Activated naive CD4-positive, alpha-beta T cell treated with anti-CD3 and anti-CD28 coated beads, Interleukin-2, amount 50 U/mL, for 72 hours (primary cell): Measurements from ENCODE around the gene RNF169. TPM values are rescaled to one million over a fixed set of nuclear protein-coding genes. Genes with fewer than 3 reads are reported as not detected.
A peak's percentile ranks its signal among the peaks of the same experiment; 100 is the strongest.

Source experiments
- ATAC-seq, 2 donors: fragments of 150-1000 bp; cut with Tn5 transposase; 2 replicates each; pipeline ENCODE4 v1.10.0; 2021; ENCODE audit warnings: mild to moderate bottlenecking in 2 of 2, moderate library complexity in 2 of 2
- DNase-seq, 2 donors: peaks; one replicate each; pipeline ENCODE4 v3.0.0; 2021 to 2022; ENCODE audit warnings: low spot score in 2 of 2
- H3K27ac Mint-ChIP-seq, 2 donors: one replicate each; pipeline ENCODE4 v1.8.0; 2022; ENCODE audit warnings: mild to moderate bottlenecking in 2 of 2, mixed read lengths in 2 of 2
- H3K36me3 Mint-ChIP-seq, 2 donors: one replicate each; pipeline ENCODE4 v1.8.0; 2022; ENCODE audit warnings: mixed read lengths in 2 of 2
- H3K9me3 Mint-ChIP-seq, 2 donors: one replicate each; pipeline ENCODE4 v1.8.0; 2022; ENCODE audit warnings: mixed read lengths in 2 of 2
- total RNA-seq, 2 donors: library from RNA; stranded (reverse); gene quantifications; one replicate each; pipeline ENCODE4 v1.2.3, GENCODE V29; 2022

The RNF169 gene
- total RNA-seq, 2 donors from 2014 or later = 14.2 to 15.5 TPM

DNA sequence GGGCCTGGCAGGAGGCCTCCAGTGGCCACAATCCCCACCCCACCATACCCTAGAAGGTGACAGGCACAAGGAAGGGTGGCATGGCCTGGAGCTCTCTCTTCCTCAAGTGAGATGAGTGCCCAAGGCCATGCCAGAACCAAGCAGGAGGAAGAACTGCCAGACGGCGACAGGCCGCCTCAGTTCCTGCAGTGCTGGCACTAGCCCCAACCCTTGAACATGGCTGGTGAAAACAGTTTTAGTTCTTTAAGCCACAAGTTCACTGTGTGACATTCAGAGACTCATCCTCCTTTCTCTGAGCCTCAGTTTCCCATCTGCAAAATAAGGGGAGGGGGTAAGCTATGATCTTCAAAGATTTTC is 27.2 kb upstream of the RNF169 start:
- ATAC-seq = no peak
- no peak overlapping the region for H3K27ac Mint-ChIP-seq
- H3K36me3 Mint-ChIP-seq = no peaks in the 10 kb centered on the region
- no peak for DNase-seq
- no peaks in the 10 kb centered on the region for H3K9me3 Mint-ChIP-seq

- DNase-seq = no peak
- ATAC-seq = no peak
- Mint-ChIP-seq H3K36me3 (no peaks in the 10 kb centered on the region), H3K9me3 (no peaks in the 10 kb centered on the region), H3K27ac (no peak overlapping the region)
Measured at GRCh38 chr11:74723511-74723910, 25.1 kb upstream of the RNF169 start.

DNA sequence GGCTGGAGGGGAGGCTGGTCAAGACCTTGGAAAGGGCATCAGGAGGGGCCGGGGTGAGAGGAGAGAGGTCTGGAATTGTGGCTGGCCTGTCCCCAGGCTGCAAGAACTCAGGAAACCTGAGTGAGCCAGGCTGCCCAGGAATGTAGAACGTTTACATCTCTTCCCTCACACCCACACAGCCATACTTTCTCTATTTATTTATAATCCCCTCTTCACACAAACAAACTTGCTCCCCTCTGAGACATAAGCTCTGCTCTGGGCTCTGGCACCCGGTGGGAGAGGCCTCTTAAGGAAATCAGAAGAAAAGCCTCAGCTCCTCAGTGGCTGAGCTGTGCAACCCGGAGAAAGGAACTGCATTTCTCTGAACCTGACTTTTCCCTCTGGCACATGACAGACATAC is 22.9 kb upstream of the RNF169 start:
- DNase-seq (no peak), ATAC-seq (no peak)
- Mint-ChIP-seq H3K36me3 (no peaks in the 10 kb centered on the region), H3K27ac (peak overlapping the region in 1 of 2 donors; percentile 16), H3K9me3 (no peaks in the 10 kb centered on the region)

GRCh38 chr11:74726547-74727182 is 22.0 kb upstream of the RNF169 start:
- DNase-seq = peak; percentile 60 to 69
- peak; percentile 91 to 92 for ATAC-seq
- H3K9me3 Mint-ChIP-seq = no peaks in the 10 kb centered on the region
- H3K27ac Mint-ChIP-seq = no peak overlapping the region
- H3K36me3 Mint-ChIP-seq = no peaks in the 10 kb centered on the region

DNA sequence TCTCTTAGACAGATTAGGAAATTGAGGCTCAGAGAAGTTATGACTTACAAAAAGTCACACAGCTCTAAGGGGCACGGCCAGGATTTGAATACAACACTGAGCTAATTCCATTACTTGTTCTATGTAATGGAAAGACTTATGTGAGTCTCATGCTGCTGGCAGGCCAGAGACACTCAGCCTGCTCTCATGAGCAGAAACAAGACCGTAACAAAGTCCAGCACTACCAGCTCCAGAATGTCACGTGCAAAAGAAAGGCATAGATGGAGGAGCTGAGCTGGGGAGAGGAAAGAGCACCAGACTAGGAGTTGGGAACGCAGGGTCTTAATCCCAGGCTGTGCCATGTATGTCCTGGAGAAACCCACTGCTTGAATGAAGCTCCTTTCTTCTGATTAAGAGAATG is 19.3 kb upstream of the RNF169 start:
- H3K36me3 Mint-ChIP-seq = no peaks in the 10 kb centered on the region
- ATAC-seq (no peak), DNase-seq (no peak)
- H3K27ac Mint-ChIP-seq = no peak overlapping the region
- H3K9me3 Mint-ChIP-seq = no peaks in the 10 kb centered on the region

GRCh38 chr11:74730571-74731260 is 17.9 kb upstream of the RNF169 start:
- no peak for ATAC-seq
- H3K27ac Mint-ChIP-seq = no peak overlapping the region
- no peaks in the 10 kb centered on the region for H3K9me3 Mint-ChIP-seq
- DNase-seq = no peak
- no peaks in the 10 kb centered on the region for H3K36me3 Mint-ChIP-seq

GRCh38 chr11:74731301-74732094 is 17.2 kb upstream of the RNF169 start, which contains the start of gene CHRDL2:
Gene CHRDL2 (minus strand): TSS chr11:74731426. CDS start chr11:74730888, 538 bp downstream.
- no peaks in the 10 kb centered on the region for H3K36me3 Mint-ChIP-seq

GRCh38 chr11:74734559-74734925 is 14.1 kb upstream of the RNF169 start:
- H3K27ac Mint-ChIP-seq = no peak overlapping the region
- no peak for DNase-seq

More at GRCh38 chr11:74731301-74732094, 17.2 kb upstream of the RNF169 start, which contains the start of gene CHRDL2:
- DNase-seq (no peak), ATAC-seq (no peak)
- H3K27ac Mint-ChIP-seq = no peak within 1 kb of the TSS
- no peaks in the 10 kb centered on the region for H3K9me3 Mint-ChIP-seq

DNA sequence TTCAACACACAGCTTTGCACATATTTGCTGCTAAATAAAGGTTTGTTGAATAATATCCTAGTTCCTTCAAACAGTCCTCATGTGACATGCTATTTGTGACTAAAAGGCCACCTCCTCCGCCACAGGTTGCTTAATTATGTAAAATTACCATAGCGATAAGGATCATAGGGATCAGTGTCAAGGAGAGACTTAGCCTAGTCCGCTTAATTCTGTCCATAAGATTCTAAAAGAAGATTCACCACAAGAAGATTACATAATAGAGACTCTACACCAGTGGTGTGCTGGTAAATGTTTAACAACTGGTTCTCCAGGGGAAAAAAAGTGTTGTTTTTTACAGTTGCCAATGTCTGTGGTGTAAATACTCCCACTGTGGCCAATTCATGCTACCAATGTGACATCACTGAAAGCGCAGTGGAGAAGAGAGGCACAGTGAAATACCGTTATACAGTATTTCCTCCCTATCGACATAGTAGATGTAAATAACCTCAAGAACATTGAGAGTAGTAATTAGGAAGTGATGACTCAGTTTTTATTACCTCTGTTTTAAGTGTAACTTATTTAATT is 13.2 kb upstream of the RNF169 start:
- Mint-ChIP-seq H3K36me3 (no peaks in the 10 kb centered on the region), H3K9me3 (no peaks in the 10 kb centered on the region), H3K27ac (no peak overlapping the region)
- DNase-seq = no peak
- no peak for ATAC-seq

More at GRCh38 chr11:74734559-74734925, 14.1 kb upstream of the RNF169 start:
- ATAC-seq = no peak
- no peaks in the 10 kb centered on the region for H3K36me3 Mint-ChIP-seq
- no peaks in the 10 kb centered on the region for H3K9me3 Mint-ChIP-seq

GRCh38 chr11:74736031-74736430 is 12.6 kb upstream of the RNF169 start:
- no peak overlapping the region for H3K27ac Mint-ChIP-seq
- ATAC-seq (no peak), DNase-seq (no peak)
- H3K9me3 Mint-ChIP-seq = no peaks in the 10 kb centered on the region
- H3K36me3 Mint-ChIP-seq = no peaks in the 10 kb centered on the region

DNA sequence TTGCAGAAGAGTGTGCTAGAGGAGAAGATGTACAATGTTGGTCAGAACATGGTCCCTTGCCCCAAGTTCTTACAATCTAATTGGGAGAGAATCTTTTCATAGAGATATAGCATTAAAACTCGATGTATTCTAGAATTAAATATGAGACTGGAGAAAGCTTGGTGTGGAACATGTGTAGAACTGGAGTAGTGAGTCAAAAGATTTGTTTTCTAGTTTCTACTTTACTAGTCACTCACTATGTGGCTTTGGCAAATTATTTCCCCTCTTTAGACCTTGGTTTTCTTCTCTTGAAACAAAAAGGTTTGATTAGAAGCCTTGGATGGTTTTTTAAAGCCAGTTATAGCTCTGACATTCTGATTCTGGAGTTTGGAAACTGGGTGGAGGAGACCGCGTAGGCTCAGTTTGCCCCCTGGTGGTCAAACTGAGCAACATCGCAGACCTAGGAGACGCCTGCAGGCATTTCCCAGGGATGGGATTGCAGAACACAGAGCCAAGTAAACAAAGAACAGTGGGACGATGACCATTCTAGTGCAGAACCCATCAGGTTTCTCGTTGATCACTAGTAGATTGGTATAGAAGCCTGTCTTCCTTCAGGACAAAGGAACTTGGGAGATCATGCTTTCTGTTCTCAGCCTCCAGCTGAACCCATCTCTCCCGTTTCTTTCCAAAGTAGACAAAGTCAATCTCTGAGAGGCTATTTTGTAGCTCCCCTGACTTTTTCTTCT is 8.9 kb upstream of the RNF169 start:
- DNase-seq (peak in 1 of 2 donors; percentile 27), ATAC-seq (peak; percentile 87 to 89)
- Mint-ChIP-seq H3K27ac (no peak overlapping the region), H3K9me3 (no peaks in the 10 kb centered on the region), H3K36me3 (no peaks in the 10 kb centered on the region)

DNA sequence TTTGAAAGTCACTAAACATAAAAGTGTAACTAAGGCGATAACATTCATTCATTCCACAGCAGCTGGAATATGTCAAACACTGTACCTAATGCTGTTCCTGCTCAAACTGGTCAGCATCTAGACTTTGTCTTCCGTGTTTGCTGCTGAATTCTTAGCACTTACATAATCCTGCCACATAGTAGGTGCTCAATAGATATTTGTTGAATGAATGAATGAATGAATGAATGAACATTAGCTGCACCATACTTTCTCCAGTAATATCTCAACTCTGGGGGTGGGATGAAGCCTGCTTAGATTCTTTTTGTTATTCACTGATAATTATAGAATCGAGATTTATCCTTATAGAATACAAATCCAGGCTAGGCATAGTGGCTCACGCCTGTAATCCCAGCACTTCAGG is 6.6 kb upstream of the RNF169 start:
- DNase-seq = no peak
- ATAC-seq = no peak
- Mint-ChIP-seq H3K9me3 (no peaks in the 10 kb centered on the region), H3K27ac (no peak overlapping the region), H3K36me3 (no peaks in the 10 kb centered on the region)

- Mint-ChIP-seq H3K36me3 (no peaks in the 10 kb centered on the region), H3K9me3 (no peaks in the 10 kb centered on the region), H3K27ac (no peak overlapping the region)
- ATAC-seq = no peak
- no peak for DNase-seq
Measured at GRCh38 chr11:74743640-74744039, 5.0 kb upstream of the RNF169 start.

DNA sequence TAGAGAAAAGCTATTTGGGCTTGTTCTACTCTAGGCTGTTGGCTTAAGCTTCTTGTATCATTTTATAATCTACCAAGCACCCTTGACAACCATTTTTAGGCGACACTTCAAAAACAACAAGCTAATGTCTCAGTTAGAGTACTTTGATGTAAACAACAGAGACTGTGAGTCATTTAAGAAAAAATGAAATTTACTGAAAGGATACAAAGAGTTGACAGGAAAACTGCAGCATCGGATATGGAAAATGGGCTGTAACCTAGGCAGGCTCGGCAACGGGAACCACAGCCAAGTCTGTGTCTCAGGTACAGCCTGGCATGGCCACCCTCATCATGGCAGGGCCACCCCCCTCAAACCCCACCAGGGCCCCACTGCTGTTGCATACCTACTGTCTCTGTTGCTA is 4.4 kb upstream of the RNF169 start:
- H3K9me3 Mint-ChIP-seq = no peaks in the 10 kb centered on the region
- no peak for ATAC-seq

GRCh38 chr11:74746868-74747267 is 1.8 kb upstream of the RNF169 start:
- Mint-ChIP-seq H3K9me3 (no peaks in the 10 kb centered on the region), H3K27ac (no peak overlapping the region), H3K36me3 (peaks cover 7 to 8% of the 10 kb centered on the region in 2 donors)
- ATAC-seq (no peak), DNase-seq (no peak)

More for the DNA sequence above, 4.4 kb upstream of the RNF169 start:
- Mint-ChIP-seq H3K27ac (no peak overlapping the region), H3K36me3 (peaks cover under 1 to 2% of the 10 kb centered on the region in 2 donors)
- DNase-seq = no peak

- H3K9me3 Mint-ChIP-seq = no peaks in the 10 kb centered on the region
Measured at GRCh38 chr11:74749127-74749964, 697 bp downstream of the RNF169 start.

More at GRCh38 chr11:74749127-74749964, 697 bp downstream of the RNF169 start:
- peak; percentile 67 to 76 for ATAC-seq
- peaks cover 7 to 8% of the 10 kb centered on the region in 2 donors for H3K36me3 Mint-ChIP-seq
- peak overlapping the region; percentile 86 to 96 for H3K27ac Mint-ChIP-seq
- DNase-seq = peak; percentile 54 to 61
